DOHH2 (cell line): ENCODE data around the gene KRTAP5-11.
"Not testable (repeated sequence)": the region's sequence is repeated elsewhere in the genome, so short reads cannot be mapped to it uniquely, and the experiment has no call there.

Experiments used
- H3F3A ChIP-seq: fragments of 200-600 bp; sonication (generic), shearing (Covaris generic); 2 replicates; pipeline ENCODE4 v1.6.0; 2016; ENCODE audit warnings: antibody characterized with exemption, mild to moderate bottlenecking; ENCODE audit not compliant: control insufficient read depth, insufficient read depth
- H3K27ac ChIP-seq: fragments of 200-600 bp; sonication (generic); 2 replicates; pipeline ENCODE4 v1.5.1; 2014; ENCODE audit warnings: low read depth, mild to moderate bottlenecking, low read length, moderate library complexity
- H3K27me3 ChIP-seq: fragments of 200-600 bp; sonication (generic); 2 replicates; pipeline ENCODE4 v1.6.1; 2014; ENCODE audit warnings: mild to moderate bottlenecking, low read length, mixed read lengths; ENCODE audit not compliant: control insufficient read depth
- H3K36me3 ChIP-seq: fragments of 200-600 bp; sonication (generic); 2 replicates; pipeline ENCODE4 v1.6.1; 2014; ENCODE audit warnings: mild to moderate bottlenecking, low read length, moderate library complexity, mixed read lengths; ENCODE audit not compliant: control insufficient read depth
- H3K4me1 ChIP-seq: fragments of 200-600 bp; sonication (generic); 2 replicates; pipeline ENCODE4 v1.6.1; 2014; ENCODE audit warnings: mild to moderate bottlenecking, low read length, mixed read lengths; ENCODE audit not compliant: control insufficient read depth
- H3K4me2 ChIP-seq: fragments of 200-600 bp; sonication (generic); 2 replicates; pipeline ENCODE4 v1.6.0; 2014; ENCODE audit warnings: mild to moderate bottlenecking, low read length, moderate library complexity
- H3K4me3 ChIP-seq: fragments of 200-600 bp; sonication (generic); 2 replicates; pipeline ENCODE4 v1.5.1; 2014; ENCODE audit warnings: mild to moderate bottlenecking, low read length, mixed read lengths
- H3K79me2 ChIP-seq: fragments of 200-600 bp; sonication (generic); 2 replicates; pipeline ENCODE4 v1.6.1; 2014; ENCODE audit warnings: mild to moderate bottlenecking, low read length, mixed read lengths; ENCODE audit not compliant: control insufficient read depth
- H3K9me2 ChIP-seq: fragments of 200-600 bp; sonication (generic); replicated peaks from 2 replicates; pipeline ENCODE4 v1.6.1; 2014; ENCODE audit warnings: mild to moderate bottlenecking, low read length, mixed read lengths; ENCODE audit not compliant: control insufficient read depth
- H3K9me3 ChIP-seq: fragments of 200-600 bp; sonication (generic); 2 replicates; pipeline ENCODE4 v1.6.1; 2014; ENCODE audit warnings: antibody characterized with exemption, low read length, mixed read lengths; ENCODE audit not compliant: control insufficient read depth, insufficient read depth
- H4K20me1 ChIP-seq: fragments of 200-600 bp; sonication (generic); 2 replicates; pipeline ENCODE4 v1.6.0; 2014; ENCODE audit warnings: low read depth, mild to moderate bottlenecking, antibody characterized with exemption, low read length, moderate library complexity; ENCODE audit not compliant: control insufficient read depth, insufficient read depth
- EZH2phosphoT487 ChIP-seq: fragments of 200-600 bp; sonication (generic); IDR thresholded peaks from 2 replicates; pipeline ENCODE4 v1.6.1; 2017; ENCODE audit warnings: borderline replicate concordance, mild to moderate bottlenecking, antibody characterized with exemption, low read length, moderate library complexity, mixed read lengths
- TF ChIP-seq, protein P1 (sequence below): fragments of 200-600 bp; sonication (generic); IDR thresholded peaks from one replicate; pipeline ENCODE4 v1.5.1; 2014; ENCODE audit warnings: antibody characterized with exemption, mild to moderate bottlenecking, low read depth, low read length; ENCODE audit not compliant: poor library complexity, severe bottlenecking

The KRTAP5-11 gene

GRCh38 chr11:71575723-71576424, 6.8 kb downstream of the KRTAP5-11 start:
- H3K9me3 ChIP-seq: no peaks in the 10 kb centered on the region
- no peak overlapping the region for H3K4me2 ChIP-seq
- TF ChIP-seq, protein P1, sequence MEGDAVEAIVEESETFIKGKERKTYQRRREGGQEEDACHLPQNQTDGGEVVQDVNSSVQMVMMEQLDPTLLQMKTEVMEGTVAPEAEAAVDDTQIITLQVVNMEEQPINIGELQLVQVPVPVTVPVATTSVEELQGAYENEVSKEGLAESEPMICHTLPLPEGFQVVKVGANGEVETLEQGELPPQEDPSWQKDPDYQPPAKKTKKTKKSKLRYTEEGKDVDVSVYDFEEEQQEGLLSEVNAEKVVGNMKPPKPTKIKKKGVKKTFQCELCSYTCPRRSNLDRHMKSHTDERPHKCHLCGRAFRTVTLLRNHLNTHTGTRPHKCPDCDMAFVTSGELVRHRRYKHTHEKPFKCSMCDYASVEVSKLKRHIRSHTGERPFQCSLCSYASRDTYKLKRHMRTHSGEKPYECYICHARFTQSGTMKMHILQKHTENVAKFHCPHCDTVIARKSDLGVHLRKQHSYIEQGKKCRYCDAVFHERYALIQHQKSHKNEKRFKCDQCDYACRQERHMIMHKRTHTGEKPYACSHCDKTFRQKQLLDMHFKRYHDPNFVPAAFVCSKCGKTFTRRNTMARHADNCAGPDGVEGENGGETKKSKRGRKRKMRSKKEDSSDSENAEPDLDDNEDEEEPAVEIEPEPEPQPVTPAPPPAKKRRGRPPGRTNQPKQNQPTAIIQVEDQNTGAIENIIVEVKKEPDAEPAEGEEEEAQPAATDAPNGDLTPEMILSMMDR: no peak
- no peak for TF ChIP-seq EZH2phosphoT487

DNA sequence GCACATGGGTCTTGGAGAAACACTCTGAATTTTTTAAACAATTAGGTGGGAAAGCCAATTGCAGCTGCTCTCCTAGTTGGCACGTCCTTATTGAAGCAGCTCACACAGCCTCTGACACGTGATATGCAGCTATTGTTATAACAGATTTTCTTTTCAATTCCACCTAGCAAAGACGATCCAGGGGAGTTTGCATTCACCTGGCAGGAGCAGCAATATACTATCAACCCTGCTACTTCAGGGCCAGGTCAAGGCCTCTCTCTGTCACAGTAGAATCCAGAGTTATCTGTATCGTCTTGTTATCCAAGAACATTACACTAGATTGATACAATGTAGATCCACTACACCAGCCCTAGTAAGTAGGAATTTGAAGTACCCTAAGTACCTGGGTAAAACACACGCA, 8.3 kb downstream of the KRTAP5-11 start:
- Histone ChIP-seq H3K27ac (no peak overlapping the region), H3K9me2 (no peaks in the 10 kb centered on the region)

More at GRCh38 chr11:71575723-71576424, 6.8 kb downstream of the KRTAP5-11 start:
- Histone ChIP-seq H3K9me2 (no peaks in the 10 kb centered on the region), H3F3A (no peaks in the 10 kb centered on the region), H3K36me3 (no peaks in the 10 kb centered on the region), H4K20me1 (no peaks in the 10 kb centered on the region; the same call in 1 of the 2 replicates), H3K79me2 (no peaks in the 10 kb centered on the region), H3K27me3 (0 out of 2 replicates have a peak, but pooled peaks cover 7% of the 10 kb centered on the region), H3K4me1 (peaks cover 4% of the 10 kb centered on the region), H3K27ac (no peak overlapping the region), H3K4me3 (no peak overlapping the region)

GRCh38 chr11:71572811-71573210, 9.9 kb downstream of the KRTAP5-11 start:
- Histone ChIP-seq H3K27ac (no peak overlapping the region), H3K79me2 (no peaks in the 10 kb centered on the region), H3K27me3 (peaks cover 3% of the 10 kb centered on the region; the same call in 1 of the 2 replicates), H3K4me1 (no peaks in the 10 kb centered on the region), H3F3A (no peaks in the 10 kb centered on the region), H3K36me3 (no peaks in the 10 kb centered on the region), H4K20me1 (no peaks in the 10 kb centered on the region; the same call in 1 of the 2 replicates), H3K9me2 (no peaks in the 10 kb centered on the region), H3K4me2 (no peak overlapping the region), H3K9me3 (no peaks in the 10 kb centered on the region), H3K4me3 (no peak overlapping the region)
- no peak for TF ChIP-seq EZH2phosphoT487
- TF ChIP-seq, protein P1: no peak

More for the DNA sequence above, 8.3 kb downstream of the KRTAP5-11 start:
- no peaks in the 10 kb centered on the region for H3K9me3 ChIP-seq
- H3K4me1 ChIP-seq: no peaks in the 10 kb centered on the region
- H3K4me3 ChIP-seq: no peak overlapping the region
- no peaks in the 10 kb centered on the region; the same call in 1 of the 2 replicates for H4K20me1 ChIP-seq
- H3K27me3 ChIP-seq: 0 out of 2 replicates have a peak, but pooled peaks cover 3% of the 10 kb centered on the region
- H3K79me2 ChIP-seq: no peaks in the 10 kb centered on the region
- no peak overlapping the region for H3K4me2 ChIP-seq
- no peaks in the 10 kb centered on the region for H3F3A ChIP-seq
- H3K36me3 ChIP-seq: no peaks in the 10 kb centered on the region
- no peak for TF ChIP-seq EZH2phosphoT487
- TF ChIP-seq, protein P1: no peak

DNA sequence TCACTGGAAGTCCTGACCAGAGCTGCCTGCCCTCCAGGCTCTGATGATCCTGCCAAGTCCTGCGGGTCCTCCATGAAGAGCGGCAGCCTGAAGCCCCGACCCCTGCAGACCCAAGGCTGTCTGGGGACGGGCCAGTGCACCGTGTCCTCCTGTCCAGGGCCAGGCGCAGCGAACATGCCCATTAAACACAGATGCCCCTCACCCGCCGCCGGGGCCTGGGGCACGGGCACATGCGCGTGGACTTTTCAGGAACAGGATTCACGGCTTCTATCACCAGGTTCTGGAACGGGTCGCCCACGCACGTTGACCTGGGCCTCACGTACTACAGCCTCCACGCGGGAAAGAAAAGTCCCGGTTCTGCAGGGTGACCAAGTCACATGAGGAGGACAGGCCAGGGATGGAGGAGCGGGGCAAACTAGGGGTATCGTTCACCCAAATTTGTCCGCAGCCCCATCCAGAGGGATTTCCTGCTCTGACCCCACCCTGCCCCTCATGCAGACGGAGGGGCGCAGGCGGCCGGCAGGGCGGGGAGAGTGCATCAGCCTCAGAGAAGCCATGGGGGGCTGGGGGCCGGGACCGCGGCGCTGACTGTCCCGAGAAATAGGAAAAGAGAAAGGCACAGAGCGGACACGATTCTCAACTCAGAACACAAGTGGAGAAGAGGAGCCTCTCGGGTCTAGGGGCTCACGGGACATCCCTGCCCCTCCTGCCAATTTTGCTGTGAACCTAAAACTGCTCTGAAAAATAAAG, 11.4 kb downstream of the KRTAP5-11 start:
- H3F3A ChIP-seq, H3K4me3 ChIP-seq, H3K4me2 ChIP-seq, H3K9me2 ChIP-seq, H3K27ac ChIP-seq, H3K36me3 ChIP-seq, H3K27me3 ChIP-seq, H3K9me3 ChIP-seq, H3K79me2 ChIP-seq, H4K20me1 ChIP-seq, H3K4me1 ChIP-seq: not testable (repeated sequence)
